GM18505 (cell line): ENCODE measurements around the gene CAMK1.

Source experiments
- ATAC-seq: cut with Tn5 transposase; IDR thresholded peaks from one replicate; pipeline ENCODE4 v1.9.1; 2021; ENCODE audit not compliant: unreplicated experiment
- POLR2A ChIP-seq: IDR thresholded peaks from 4 replicates; pipeline ENCODE4 v1.6.1; 2011; ENCODE audit warnings: borderline replicate concordance; ENCODE audit not compliant: insufficient read depth, insufficient read length; ENCODE audit errors: extremely low read depth

Gene CAMK1

DNA sequence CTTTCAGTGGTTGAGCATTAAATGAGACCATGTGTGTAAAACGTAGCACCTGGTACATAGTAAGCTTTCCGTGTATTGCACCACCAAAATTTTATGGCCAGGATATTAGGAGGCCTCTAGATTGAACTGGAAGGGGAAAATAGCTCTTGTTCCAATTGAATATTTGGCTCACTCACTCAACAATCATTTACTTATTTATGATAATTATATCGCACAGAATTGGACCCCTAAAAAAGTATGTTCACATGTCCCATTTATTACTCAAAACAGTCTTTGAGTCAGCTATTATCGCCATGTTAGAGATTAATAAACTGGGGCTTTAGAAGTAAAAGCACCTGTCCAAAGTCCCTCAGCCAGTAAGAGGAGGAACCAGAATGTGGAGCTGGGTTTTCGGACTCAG is 35.2 kb upstream of the CAMK1 start:
- no peak for TF ChIP-seq POLR2A
- ATAC-seq = no peak

DNA sequence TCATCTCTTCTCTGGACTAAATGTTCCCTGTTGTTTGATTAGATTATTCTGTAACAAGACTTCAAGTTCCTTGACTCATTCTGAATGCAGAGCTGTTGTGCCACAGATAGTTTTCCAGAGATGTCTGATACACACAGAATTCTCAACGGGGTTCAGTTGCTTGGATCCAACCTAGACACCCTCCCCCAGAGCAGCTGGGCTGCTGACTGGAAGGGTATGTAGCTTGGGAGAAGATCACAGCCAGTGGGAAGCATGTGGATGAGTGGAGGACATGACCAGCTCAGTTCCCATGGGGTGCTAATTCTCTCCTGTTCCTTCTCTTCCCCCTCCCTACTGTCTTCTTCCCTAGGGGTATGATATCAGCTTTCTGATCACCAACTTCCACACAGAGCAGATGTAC is 33.7 kb upstream of the CAMK1 start:
- ATAC-seq = no peak
- TF ChIP-seq POLR2A = no peak

- no peak for TF ChIP-seq POLR2A
- ATAC-seq = no peak
Observed at GRCh38 chr3:9800529-9800928, 30.8 kb upstream of the CAMK1 start.

- no peak for ATAC-seq
- no peak for TF ChIP-seq POLR2A
Observed at GRCh38 chr3:9797196-9797945, 27.6 kb upstream of the CAMK1 start.

- peak; percentile 8 for TF ChIP-seq POLR2A
- ATAC-seq = no peak
Observed at GRCh38 chr3:9795207-9795606, 25.5 kb upstream of the CAMK1 start.

DNA sequence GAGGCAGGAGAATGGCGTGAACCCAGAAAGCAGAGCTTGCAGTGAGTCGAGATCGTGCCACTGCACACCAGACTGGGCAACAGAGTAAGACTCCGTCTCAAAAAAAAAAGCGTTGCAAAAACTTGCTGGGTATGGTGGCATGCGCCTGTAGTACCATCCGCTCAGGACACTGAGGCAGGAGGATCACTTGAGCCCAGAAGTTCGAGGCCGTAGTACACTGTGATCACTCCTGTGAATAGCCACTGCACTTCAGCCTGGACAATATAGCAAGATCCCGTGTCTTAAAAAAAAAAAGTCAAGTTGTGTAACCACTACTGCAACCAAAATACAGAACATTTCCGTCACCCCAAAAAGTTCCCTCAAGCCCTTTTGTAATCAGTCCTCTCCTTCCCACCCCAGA is 24.7 kb upstream of the CAMK1 start:
- ATAC-seq = no peak
- TF ChIP-seq POLR2A = no peak

DNA sequence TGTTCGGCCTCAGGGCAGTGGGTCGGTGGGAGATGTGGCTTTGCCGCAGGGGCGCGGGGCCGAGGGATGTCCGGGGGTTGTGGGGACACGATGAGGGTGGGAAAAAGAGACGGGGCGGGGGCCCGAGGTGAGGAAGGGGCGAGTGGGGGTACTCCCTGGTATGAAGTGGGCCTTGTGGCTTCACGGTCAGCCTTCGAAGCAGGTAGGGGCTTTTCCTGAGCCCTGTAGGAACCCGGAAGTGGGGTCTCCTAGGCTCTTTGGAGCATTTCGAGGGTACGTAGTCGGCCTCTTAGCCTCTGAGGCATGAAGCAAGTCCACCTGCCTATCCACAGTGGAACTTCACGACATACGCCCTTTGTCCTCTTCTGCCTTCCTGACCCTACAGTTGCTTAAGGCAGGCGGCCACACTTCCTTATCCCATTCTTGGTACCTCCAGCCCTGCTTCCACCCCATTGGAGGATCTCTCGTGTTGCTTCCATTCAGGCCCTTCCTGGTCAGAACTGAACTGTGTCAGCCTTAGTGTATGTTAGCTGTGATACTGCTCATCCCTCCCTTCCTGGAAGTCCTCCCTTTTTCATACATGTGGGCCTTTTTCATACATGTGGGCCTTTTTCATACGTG is 23.5 kb upstream of the CAMK1 start:
- no peak for TF ChIP-seq POLR2A
- ATAC-seq = peak; percentile 2

- peak; percentile 93 for TF ChIP-seq POLR2A
- ATAC-seq = peak; percentile 74
Observed at GRCh38 chr3:9792405-9793160, 22.8 kb upstream of the CAMK1 start, which contains the start of the genes ARPC4 and TADA3. TSS of gene ARPC4 (plus strand) at chr3:9793082. CDS start at chr3:9793122, 40 bp downstream. TSS of gene TADA3 (minus strand) at chr3:9792473. CDS start at chr3:9791466, 1,007 bp downstream.

- ATAC-seq = no peak
- peak; percentile 67 for TF ChIP-seq POLR2A
Observed at GRCh38 chr3:9791790-9792404, 22.1 kb upstream of the CAMK1 start.

DNA sequence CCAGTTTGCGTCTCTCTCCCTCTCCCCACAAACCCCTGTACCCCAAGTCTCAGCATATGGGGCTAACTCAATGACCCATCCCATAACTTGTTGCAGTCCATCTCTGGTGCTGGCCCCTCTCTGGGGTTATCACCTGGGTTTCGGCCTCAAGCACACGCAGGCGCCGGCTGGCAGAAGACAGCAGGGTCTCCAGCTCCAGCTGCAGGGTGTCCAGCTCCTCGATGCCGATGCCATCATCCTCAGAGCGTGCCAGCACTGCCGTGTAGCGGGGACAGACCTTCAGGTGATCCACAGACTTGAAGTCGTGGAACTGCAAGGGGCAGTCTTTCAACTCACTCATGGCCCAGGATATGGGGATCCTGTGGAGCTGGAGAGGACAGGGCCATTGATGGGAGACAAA is 21.4 kb upstream of the CAMK1 start:
- no peak for ATAC-seq
- no peak for TF ChIP-seq POLR2A

- no peak for ATAC-seq
Observed at GRCh38 chr3:9787714-9788113, 18.0 kb upstream of the CAMK1 start.

GRCh38 chr3:9786825-9787669 is 17.3 kb upstream of the CAMK1 start:
- no peak for TF ChIP-seq POLR2A
- ATAC-seq = no peak

More at GRCh38 chr3:9787714-9788113, 18.0 kb upstream of the CAMK1 start:
- TF ChIP-seq POLR2A = no peak

GRCh38 chr3:9786209-9786739 is 16.5 kb upstream of the CAMK1 start:
- ATAC-seq = no peak

GRCh38 chr3:9785602-9786001 is 15.9 kb upstream of the CAMK1 start:
- ATAC-seq = no peak
- TF ChIP-seq POLR2A = no peak

More at GRCh38 chr3:9786209-9786739, 16.5 kb upstream of the CAMK1 start:
- TF ChIP-seq POLR2A = no peak
